HG03196 (cell line): Measurements from ENCODE around the gene WDTC1.
"Not testable (repeated sequence)": the region's sequence is repeated elsewhere in the genome, so short reads cannot be mapped to it uniquely, and the experiment has no call there.

Source experiments
- ATAC-seq: cut with Tn5 transposase; IDR thresholded peaks from one replicate; pipeline ENCODE4 v1.9.1; 2021; ENCODE audit not compliant: unreplicated experiment

Gene WDTC1

GRCh38 chr1:27243665-27244064 is 9.2 kb downstream of the WDTC1 start:
- ATAC-seq = not testable (repeated sequence)

- no peak for ATAC-seq
Observed at GRCh38 chr1:27246194-27246593, 11.8 kb downstream of the WDTC1 start.

GRCh38 chr1:27253596-27253995 is 19.2 kb downstream of the WDTC1 start:
- no peak for ATAC-seq

- ATAC-seq = no peak
Observed at GRCh38 chr1:27255136-27255535, 20.7 kb downstream of the WDTC1 start.

GRCh38 chr1:27257155-27257554 is 22.7 kb downstream of the WDTC1 start:
- no peak for ATAC-seq

- no peak for ATAC-seq
Observed at GRCh38 chr1:27258598-27258997, 24.2 kb downstream of the WDTC1 start.

GRCh38 chr1:27267153-27267552 is 32.7 kb downstream of the WDTC1 start:
- no peak for ATAC-seq

GRCh38 chr1:27269276-27269675 is 34.8 kb downstream of the WDTC1 start:
- no peak for ATAC-seq

- no peak for ATAC-seq
Observed at GRCh38 chr1:27274204-27274603, 39.8 kb downstream of the WDTC1 start.

GRCh38 chr1:27275696-27276095 is 41.3 kb downstream of the WDTC1 start:
- no peak for ATAC-seq

GRCh38 chr1:27284425-27285273 is 50.2 kb downstream of the WDTC1 start:
- no peak for ATAC-seq

GRCh38 chr1:27285274-27285660 is 50.8 kb downstream of the WDTC1 start:
- no peak for ATAC-seq

- ATAC-seq = not testable (repeated sequence)
Observed at GRCh38 chr1:27285821-27286220, 51.4 kb downstream of the WDTC1 start.

- ATAC-seq = not testable (repeated sequence)
Observed at GRCh38 chr1:27289125-27289524, 54.7 kb downstream of the WDTC1 start.

- ATAC-seq = no peak
Observed at GRCh38 chr1:27290581-27290980, 56.1 kb downstream of the WDTC1 start.

GRCh38 chr1:27292106-27292505 is 57.7 kb downstream of the WDTC1 start:
- no peak for ATAC-seq

- no peak for ATAC-seq
Observed at GRCh38 chr1:27293915-27294314, 59.5 kb downstream of the WDTC1 start.

GRCh38 chr1:27296773-27297291 is 62.4 kb downstream of the WDTC1 start:
- no peak for ATAC-seq

- ATAC-seq = no peak
Observed at GRCh38 chr1:27297903-27298302, 63.5 kb downstream of the WDTC1 start.

GRCh38 chr1:27298632-27299384 is 64.4 kb downstream of the WDTC1 start:
- ATAC-seq = no peak

- no peak for ATAC-seq
Observed at GRCh38 chr1:27299385-27300271, 65.2 kb downstream of the WDTC1 start.
